PC-9 (cell line): ENCODE measurements around the gene INPP4A. TPM values are rescaled to one million over a fixed set of nuclear protein-coding genes. Genes with fewer than 3 reads are reported as not detected.

Experiments used
- BruUV-seq: library from RNA; stranded (reverse); fragments of 400-500 nt; replicated peaks from 2 replicates; lab custom pipeline; 2021; lab: Mats Ljungman, UMichigan
- CTCF ChIA-PET: fragments of 300-600 bp; sonication (Branson Sonifier 250); formaldehyde crosslinking; loops from one replicate; lab custom pipeline; 2022; ENCODE audit warnings: antibody characterized with exemption; lab: Charles Lee
- POLR2A ChIA-PET: fragments of 300-600 bp; sonication (Branson Sonifier 250); formaldehyde crosslinking; loops from one replicate; lab custom pipeline; 2022; ENCODE audit warnings: antibody characterized with exemption; ENCODE audit not compliant: unreplicated experiment; lab: Charles Lee
- DNase-seq, 2 experiments: peaks; one replicate each; pipeline versions ENCODE4 v3.0.0 to v3.0.0-alpha.2; 2015 to 2022; ENCODE audit warnings: mixed read lengths in 1 of 2
- H2AFZ ChIP-seq: fragments of 200-600 bp; sonication (generic); 2 replicates; pipeline ENCODE4 v1.8.1; 2017; ENCODE audit warnings: antibody characterized with exemption
- H3F3A ChIP-seq: fragments of 200-600 bp; sonication (generic); 2 replicates; pipeline ENCODE4 v1.8.1; 2017; ENCODE audit warnings: antibody characterized with exemption, mild to moderate bottlenecking, low read depth; ENCODE audit not compliant: insufficient read depth
- H3K27ac ChIP-seq: fragments of 200-600 bp; sonication (generic); 2 replicates; pipeline ENCODE4 v1.6.1; 2016; ENCODE audit warnings: mixed run types
- H3K27me3 ChIP-seq: fragments of 200-600 bp; sonication (generic); 2 replicates; pipeline ENCODE4 v1.6.1; 2016; ENCODE audit warnings: low read depth, mixed run types; ENCODE audit not compliant: insufficient read depth
- H3K36me3 ChIP-seq: fragments of 200-600 bp; sonication (generic); 2 replicates; pipeline ENCODE4 v1.6.1; 2016; ENCODE audit warnings: low read depth, mixed run types
- H3K4me1 ChIP-seq: fragments of 200-600 bp; sonication (generic); replicated peaks from 2 replicates; pipeline ENCODE4 v1.6.1; 2016; ENCODE audit warnings: mixed run types; ENCODE audit not compliant: insufficient read depth
- H3K4me2 ChIP-seq: fragments of 200-600 bp; sonication (generic); 2 replicates; pipeline ENCODE4 v1.6.1; 2017; ENCODE audit warnings: mixed run types
- H3K4me3 ChIP-seq: fragments of 200-600 bp; sonication (generic); 2 replicates; pipeline ENCODE4 v1.6.1; 2016; ENCODE audit warnings: mixed run types
- H3K79me2 ChIP-seq: fragments of 200-600 bp; sonication (generic); 2 replicates; pipeline ENCODE4 v1.6.1; 2017; ENCODE audit warnings: low read depth, mixed run types
- H3K9me2 ChIP-seq: fragments of 200-600 bp; sonication (generic); 2 replicates; pipeline ENCODE4 v1.8.1; 2017; ENCODE audit warnings: mild to moderate bottlenecking; ENCODE audit not compliant: insufficient read depth
- H3K9me3 ChIP-seq: fragments of 200-600 bp; sonication (generic); 2 replicates; pipeline ENCODE4 v1.8.1; 2016; ENCODE audit warnings: low read depth; ENCODE audit not compliant: insufficient read depth
- H4K20me1 ChIP-seq: fragments of 200-600 bp; sonication (generic); 2 replicates; pipeline ENCODE4 v1.8.1; 2017; ENCODE audit not compliant: insufficient read depth
- CTCF ChIP-seq: fragments of 200-600 bp; sonication (generic); conservative IDR thresholded peaks from 2 replicates; pipeline ENCODE4 v1.6.1; 2017; ENCODE audit warnings: mixed run types, antibody characterized with exemption, mild to moderate bottlenecking, moderate library complexity
- EZH2 ChIP-seq: fragments of 200-600 bp; sonication (generic); IDR thresholded peaks from 2 replicates; pipeline ENCODE4 v1.8.0; 2017; ENCODE audit warnings: antibody characterized with exemption, low read depth
- intact Hi-C: fragments of 100-400 bp; cut with micrococcal nuclease; formaldehyde crosslinking; loops from one replicate; pipeline ENCODE4 v1.10.0; 2022; ENCODE audit not compliant: unreplicated experiment
- total RNA-seq: library from RNA; stranded (reverse); gene quantifications from 2 replicates; pipeline ENCODE4 v1.2.3, GENCODE V29; 2021

INPP4A gene
- total RNA-seq, 1 experiment from 2014 or later, result 52.9 TPM

DNA sequence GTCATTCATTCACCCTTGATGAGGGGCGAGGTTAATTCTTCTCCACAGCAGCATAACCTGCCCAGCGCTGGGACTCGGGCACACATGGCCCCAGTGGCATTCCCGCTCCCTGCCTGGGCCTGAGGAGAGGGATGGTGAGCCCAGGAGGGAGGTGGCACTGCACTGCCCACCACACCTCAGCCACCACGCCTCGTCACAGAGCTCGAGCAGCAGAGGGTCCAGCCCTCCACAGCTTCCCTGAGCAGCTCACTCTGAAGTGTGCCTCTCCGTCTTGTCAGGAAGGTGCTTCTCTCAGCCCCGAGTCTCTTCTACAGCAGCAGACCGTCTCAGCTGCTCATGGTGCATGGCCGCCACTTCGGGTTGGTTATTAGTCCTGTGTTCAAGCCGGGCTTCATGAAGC, 128.8 kb downstream of the INPP4A start:
- H3K4me2 ChIP-seq, result no peak overlapping the region
- intact Hi-C loops, result no loop called here
- no peak overlapping the region for H3K4me3 ChIP-seq
- H3K27ac ChIP-seq, result no peak overlapping the region
- no peaks in the 10 kb centered on the region for H3K36me3 ChIP-seq
- no peaks in the 10 kb centered on the region for H3K9me3 ChIP-seq
- no peaks in the 10 kb centered on the region for H3K27me3 ChIP-seq
- no peaks in the 10 kb centered on the region for H3K79me2 ChIP-seq
- DNase-seq, result no peak
- ChIA-PET POLR2A (no interaction called here), CTCF (no interaction called here)
- no TSS peak for BruUV-seq
- no peak overlapping the region for H2AFZ ChIP-seq
- TF ChIP-seq EZH2 (no peak), CTCF (no peak)
- H3K9me2 ChIP-seq, result no peaks in the 10 kb centered on the region
- H4K20me1 ChIP-seq, result no peaks in the 10 kb centered on the region
- no peaks in the 10 kb centered on the region for H3F3A ChIP-seq
- H3K4me1 ChIP-seq, result no peaks in the 10 kb centered on the region

GRCh38 chr2:98576666-98577312, 132.1 kb downstream of the INPP4A start:
- intact Hi-C loops, result no loop called here
- Histone ChIP-seq H3K9me3 (no peaks in the 10 kb centered on the region), H2AFZ (no peak overlapping the region), H3K79me2 (no peaks in the 10 kb centered on the region), H3K4me3 (no peak overlapping the region), H3K27ac (no peak overlapping the region), H3K36me3 (no peaks in the 10 kb centered on the region), H3K4me2 (no peak overlapping the region), H4K20me1 (no peaks in the 10 kb centered on the region), H3K27me3 (no peaks in the 10 kb centered on the region), H3K9me2 (no peaks in the 10 kb centered on the region), H3F3A (no peaks in the 10 kb centered on the region), H3K4me1 (no peaks in the 10 kb centered on the region)
- ChIA-PET POLR2A (no interaction called here), CTCF (interaction anchor here (0.6 kb wide), 1 partner anchor 17 kb away, joined by 3 read pairs; no protein-coding TSS in a partner anchor)
- BruUV-seq, result no TSS peak
- DNase-seq, result no peak
- TF ChIP-seq CTCF (no peak), EZH2 (no peak)

DNA sequence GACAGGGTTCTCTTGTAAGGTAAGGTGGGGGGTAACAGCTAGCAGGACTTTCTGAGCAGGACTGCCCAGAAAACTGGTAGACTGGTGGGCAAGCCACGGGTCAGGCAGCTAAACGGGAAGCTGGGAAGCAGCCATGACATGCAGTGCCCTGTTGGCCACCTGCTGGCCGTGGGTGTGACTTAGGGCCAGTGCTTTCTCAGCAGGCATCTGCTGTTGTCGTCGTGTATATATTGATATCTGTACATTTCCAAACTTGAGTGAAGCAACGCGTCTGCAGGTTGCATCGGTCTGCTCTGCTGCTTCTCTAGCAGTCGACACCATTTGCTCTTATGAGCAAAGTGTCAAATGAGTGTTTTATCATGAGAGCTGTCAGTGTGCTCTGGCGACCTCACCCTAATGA, 132.7 kb downstream of the INPP4A start:
- ChIA-PET POLR2A (no interaction called here), CTCF (interaction anchor here (0.6 kb wide), 1 partner anchor 17 kb away, joined by 3 read pairs; no protein-coding TSS in a partner anchor)
- Histone ChIP-seq H3K27me3 (no peaks in the 10 kb centered on the region), H3K4me2 (no peak overlapping the region), H3F3A (no peaks in the 10 kb centered on the region), H4K20me1 (no peaks in the 10 kb centered on the region), H3K9me2 (no peaks in the 10 kb centered on the region), H2AFZ (no peak overlapping the region), H3K4me3 (no peak overlapping the region), H3K79me2 (no peaks in the 10 kb centered on the region), H3K27ac (no peak overlapping the region), H3K4me1 (no peaks in the 10 kb centered on the region), H3K9me3 (no peaks in the 10 kb centered on the region), H3K36me3 (no peaks in the 10 kb centered on the region)
- BruUV-seq, result no TSS peak
- TF ChIP-seq EZH2 (no peak), CTCF (no peak)
- intact Hi-C loops, result no loop called here
- no peak for DNase-seq
